Eye (tissue), 1 donor: ENCODE measurements around the gene SLAMF1.
"Not testable (repeated sequence)": the region's sequence is repeated elsewhere in the genome, so short reads cannot be mapped to it uniquely, and the experiment has no call there.

Source experiments
- DNase-seq: peaks from one replicate; pipeline ENCODE4 v3.0.0-alpha.2; 2015

SLAMF1 gene

DNA sequence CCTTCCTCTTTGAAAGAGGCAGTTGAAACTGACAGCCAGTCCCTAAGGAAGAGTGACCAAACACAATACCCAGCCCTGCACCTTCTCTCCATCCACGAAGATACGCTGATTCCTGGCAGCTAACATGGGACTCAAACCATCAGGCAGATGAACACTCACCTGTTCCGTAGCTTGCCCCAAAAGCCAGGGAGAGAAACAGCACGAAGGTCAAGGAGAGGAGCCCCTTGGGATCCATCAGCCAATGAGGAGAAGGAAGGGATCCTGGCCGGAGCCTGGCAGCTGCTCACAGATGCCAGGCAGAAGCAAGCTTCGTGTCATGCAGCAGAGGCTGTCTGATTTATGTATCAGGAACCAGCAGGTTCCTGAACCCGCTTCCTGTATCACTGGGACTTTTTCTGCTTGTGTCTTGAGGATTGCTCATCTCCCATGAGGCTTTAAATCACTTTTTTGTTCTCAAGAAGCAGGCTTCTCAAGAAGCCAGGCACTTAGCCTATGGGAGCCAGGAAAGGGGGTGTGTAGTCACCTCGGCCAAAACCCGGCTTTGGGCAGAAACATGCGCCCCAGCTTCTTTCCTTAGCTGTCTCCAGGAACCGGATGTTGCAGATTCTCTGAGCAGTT lies at the start of gene SLAMF1:
Gene SLAMF1, minus strand, starts transcription at position 334 of the 618 bp plus-strand sequence. Its CDS starts 99 bp downstream, at position 235.
- DNase-seq, result no peak

DNA sequence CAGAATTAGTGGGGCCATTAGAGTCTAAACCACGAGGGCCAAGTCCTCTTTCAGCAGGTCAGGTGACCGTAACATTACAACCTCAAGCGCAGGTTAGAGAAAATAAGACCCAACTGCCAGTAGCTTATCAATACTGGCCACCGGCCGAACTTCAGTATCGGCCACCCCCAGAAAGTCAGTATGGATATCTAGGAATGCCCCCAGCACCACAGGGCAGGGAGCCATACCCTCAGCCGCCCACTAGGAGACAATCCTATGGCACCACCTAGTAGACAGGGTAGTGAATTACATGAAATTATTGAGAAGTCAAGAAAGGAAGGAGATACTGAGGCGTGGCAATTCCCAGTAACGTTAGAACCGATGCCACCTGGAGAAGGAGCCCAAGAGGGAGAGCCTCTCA lies 45.5 kb upstream of the SLAMF1 start:
- not testable (repeated sequence) for DNase-seq

- DNase-seq, result no peak
These were observed 38.4 kb upstream of the SLAMF1 start for GRCh38 chr1:160685266-160685665.

GRCh38 chr1:160682983-160683865 lies 36.4 kb upstream of the SLAMF1 start:
- DNase-seq, result no peak

- no peak for DNase-seq
These were observed 35.0 kb upstream of the SLAMF1 start for GRCh38 chr1:160681891-160682140.

DNA sequence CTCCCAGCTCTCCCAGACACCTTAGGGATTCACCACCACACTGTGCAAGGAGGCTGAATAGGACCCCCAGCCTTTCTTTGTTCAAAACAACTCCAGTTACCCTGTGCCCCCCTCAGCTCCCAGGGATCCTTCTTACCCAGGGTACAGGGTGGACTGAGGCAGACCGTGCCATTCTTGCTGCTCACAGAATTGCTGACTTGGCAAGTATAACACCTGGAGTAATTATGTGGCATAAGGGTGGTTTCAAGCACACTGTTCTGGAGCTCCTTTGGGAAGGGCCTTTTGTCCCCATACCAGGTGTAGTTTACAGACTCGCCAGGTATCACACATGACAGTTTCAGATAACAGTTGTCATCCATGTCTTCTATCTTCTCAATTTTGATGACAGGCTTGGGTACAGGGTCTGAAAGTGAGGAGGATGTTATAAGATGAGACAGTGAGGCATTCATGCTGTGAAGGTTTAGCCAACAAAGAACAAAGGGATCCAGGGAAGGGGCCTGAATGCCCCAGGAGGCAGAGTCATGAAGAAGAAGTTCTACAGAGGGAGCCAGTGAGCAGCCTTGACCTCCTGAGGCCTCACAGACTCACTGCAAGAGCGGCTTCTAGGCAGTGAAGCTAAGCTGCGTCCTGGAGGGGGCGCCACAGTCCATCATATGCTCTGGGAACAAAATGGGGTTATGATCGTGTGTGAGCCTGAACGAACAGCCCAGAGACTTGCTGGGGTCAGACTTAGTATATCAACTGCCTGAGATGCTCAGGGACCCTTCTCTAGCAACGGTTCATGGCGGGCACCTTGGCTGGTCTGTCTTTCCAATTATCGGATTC lies 34.4 kb upstream of the SLAMF1 start:
- DNase-seq, result peak; percentile 79

GRCh38 chr1:160680399-160680798 lies 33.6 kb upstream of the SLAMF1 start:
- no peak for DNase-seq

- no peak for DNase-seq
These were observed 33.0 kb upstream of the SLAMF1 start for GRCh38 chr1:160679893-160680292.

- no peak for DNase-seq
These were observed 30.2 kb upstream of the SLAMF1 start for GRCh38 chr1:160676869-160677597.

- peak; percentile 74 for DNase-seq
These were observed 29.0 kb upstream of the SLAMF1 start for GRCh38 chr1:160675641-160676410.

DNA sequence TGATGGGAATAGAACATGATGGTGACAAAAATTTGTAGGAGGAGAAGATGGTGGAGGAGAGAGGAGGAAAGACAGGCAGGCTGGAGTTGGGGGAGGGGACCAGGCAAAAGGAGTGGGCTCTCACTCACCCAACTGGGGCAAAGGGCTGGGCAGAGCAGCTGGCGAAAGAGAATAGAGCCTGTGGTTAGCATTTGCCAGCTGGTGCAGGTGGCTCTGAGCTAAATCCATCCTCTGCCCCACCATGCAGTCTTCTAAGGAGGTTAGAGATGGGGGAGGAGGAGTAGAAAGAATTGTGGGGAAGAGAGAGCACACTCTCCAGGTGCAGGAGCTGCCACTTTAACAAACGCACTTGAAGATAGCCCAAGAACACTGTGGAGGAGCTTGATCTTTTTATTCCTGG lies 27.6 kb upstream of the SLAMF1 start:
- DNase-seq, result no peak

GRCh38 chr1:160672789-160673695 lies 26.2 kb upstream of the SLAMF1 start:
- DNase-seq, result no peak

DNA sequence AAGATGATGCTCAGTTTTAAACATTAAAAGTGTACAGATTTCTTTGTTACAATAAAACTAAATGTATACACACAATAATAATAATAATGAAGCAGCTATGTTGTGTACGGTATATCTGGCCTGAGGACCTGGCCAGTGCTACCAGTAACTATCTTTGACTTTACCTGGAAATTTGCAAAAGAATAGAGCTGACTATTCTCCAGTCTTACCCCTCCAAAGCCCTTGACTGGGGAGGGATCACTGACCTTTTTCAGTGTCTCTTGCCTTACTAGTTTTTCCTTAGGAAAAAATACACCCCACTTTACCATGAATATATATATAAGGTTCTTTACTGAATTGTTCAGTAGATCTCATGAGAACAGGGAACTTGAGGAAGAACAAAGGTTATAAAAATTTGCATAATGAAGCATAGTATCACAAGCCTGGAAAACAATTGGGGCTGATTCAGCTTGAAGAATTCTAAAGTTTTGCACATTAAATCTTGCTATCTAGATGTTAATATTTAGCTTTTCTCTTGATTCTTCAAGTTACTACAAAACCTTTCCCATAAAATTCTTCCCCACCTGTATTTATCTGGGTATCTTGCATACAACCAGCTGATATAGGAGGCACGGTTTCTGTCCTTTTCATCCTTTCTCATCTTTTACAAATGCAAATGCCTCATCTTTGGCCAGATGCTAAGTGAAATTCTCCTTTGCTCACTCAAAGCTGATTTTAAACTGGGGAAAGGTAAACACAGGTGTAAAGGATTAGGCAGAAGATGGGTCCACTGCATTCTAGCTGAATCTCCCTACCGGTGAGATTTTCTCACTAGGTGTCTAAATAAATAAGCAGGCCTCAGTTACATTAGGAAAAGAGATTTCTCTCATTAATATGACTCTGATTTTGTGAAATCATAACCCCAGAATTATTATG lies 25.0 kb upstream of the SLAMF1 start:
- no peak for DNase-seq

GRCh38 chr1:160670701-160671100 lies 23.9 kb upstream of the SLAMF1 start:
- no peak for DNase-seq

GRCh38 chr1:160669802-160670201 lies 23.0 kb upstream of the SLAMF1 start:
- no peak for DNase-seq

- no peak for DNase-seq
These were observed 22.4 kb upstream of the SLAMF1 start for GRCh38 chr1:160669276-160669675.

GRCh38 chr1:160667896-160668295 lies 21.1 kb upstream of the SLAMF1 start:
- no peak for DNase-seq

- no peak for DNase-seq
These were observed 19.2 kb upstream of the SLAMF1 start for GRCh38 chr1:160666079-160666442.

- no peak for DNase-seq
These were observed 18.7 kb upstream of the SLAMF1 start for GRCh38 chr1:160665330-160666078.
